Esophagus squamous epithelium (tissue), 4 donors: ENCODE measurements around the gene CEP20.

Experiments used
- CTCF ChIP-seq, 6 experiments: fragments of 450-650 bp in 4 of 6; fragments of 200-600 bp in 2 of 6; sonication (generic) in 2 of 6; IDR thresholded peaks; one replicate each; pipeline ENCODE4 v1.5.1; 2016 to 2019; ENCODE audit warnings: antibody characterized with exemption in 6 of 6, mild to moderate bottlenecking in 4 of 6, moderate library complexity in 4 of 6
- POLR2A ChIP-seq, 4 donors: fragments of 450-650 bp; IDR thresholded peaks; one replicate each; pipeline ENCODE4 v1.6.1; 2017; ENCODE audit warnings: antibody characterized with exemption in 4 of 4, mild to moderate bottlenecking in 4 of 4, moderate library complexity in 3 of 4

GRCh38 chr16:15888072-15888976 lies at the start of gene CEP20:
- TF ChIP-seq CTCF (IDR thresholded peaks at IDR 0.05): peak in 4 of 6 experiments; percentile 34 to 57 (median 51)
- TF ChIP-seq POLR2A (IDR thresholded peaks at IDR 0.05): peak in 3 of 4 donors; percentile 64 to 86 (median 81)
